GM19035 (cell line): ENCODE results near the gene PLXNA2.

ENCODE experiments used
- ATAC-seq: cut with Tn5 transposase; IDR thresholded peaks from one replicate; pipeline ENCODE4 v1.9.1; 2021; ENCODE audit not compliant: unreplicated experiment

Gene PLXNA2

GRCh38 chr1:208052926-208053407 lies 191.2 kb downstream of the PLXNA2 start:
- no peak for ATAC-seq

- ATAC-seq: no peak
Observed at GRCh38 chr1:208052135-208052534, 192.0 kb downstream of the PLXNA2 start.

- ATAC-seq: no peak
Observed at GRCh38 chr1:208051651-208052050, 192.5 kb downstream of the PLXNA2 start.

- ATAC-seq: no peak
Observed at GRCh38 chr1:208048904-208049303, 195.3 kb downstream of the PLXNA2 start.

- ATAC-seq: no peak
Observed at GRCh38 chr1:208047975-208048374, 196.2 kb downstream of the PLXNA2 start.

GRCh38 chr1:208047476-208047934 lies 196.7 kb downstream of the PLXNA2 start:
- no peak for ATAC-seq

GRCh38 chr1:208045463-208046260 lies 198.5 kb downstream of the PLXNA2 start:
- no peak for ATAC-seq

GRCh38 chr1:208044589-208045462 lies 199.4 kb downstream of the PLXNA2 start:
- ATAC-seq: no peak

- no peak for ATAC-seq
Observed at GRCh38 chr1:208043691-208044181, 200.4 kb downstream of the PLXNA2 start.

- no peak for ATAC-seq
Observed at GRCh38 chr1:208042868-208043267, 201.3 kb downstream of the PLXNA2 start.

- ATAC-seq: no peak
Observed at GRCh38 chr1:208042041-208042615, 202.1 kb downstream of the PLXNA2 start.

- ATAC-seq: no peak
Observed at GRCh38 chr1:208041505-208041904, 202.7 kb downstream of the PLXNA2 start.

- ATAC-seq: no peak
Observed at GRCh38 chr1:208040821-208041297, 203.3 kb downstream of the PLXNA2 start.

GRCh38 chr1:208039536-208040332 lies 204.4 kb downstream of the PLXNA2 start:
- no peak for ATAC-seq

GRCh38 chr1:208038303-208038702 lies 205.9 kb downstream of the PLXNA2 start:
- ATAC-seq: no peak

- ATAC-seq: no peak
Observed at GRCh38 chr1:208036918-208037766, 207.0 kb downstream of the PLXNA2 start.

- ATAC-seq: no peak
Observed at GRCh38 chr1:208036106-208036808, 207.9 kb downstream of the PLXNA2 start.

- ATAC-seq: no peak
Observed at GRCh38 chr1:208034135-208034534, 210.0 kb downstream of the PLXNA2 start.

- ATAC-seq: no peak
Observed at GRCh38 chr1:208033236-208033635, 210.9 kb downstream of the PLXNA2 start.
